22Rv1 (cell line): ENCODE results near the gene FBXO47.
"Not testable (repeated sequence)": the region's sequence is repeated elsewhere in the genome, so short reads cannot be mapped to it uniquely, and the experiment has no call there.

Experiments
- H3K27ac ChIP-seq: fragments of 450-650 bp; 2 replicates; pipeline ENCODE4 v1.5.1; 2017
- CTCF ChIP-seq: fragments of 450-650 bp; IDR thresholded peaks from 2 replicates; pipeline ENCODE4 v1.5.1; 2017; ENCODE audit warnings: mild to moderate bottlenecking
- ZFX ChIP-seq: fragments of 450-650 bp; IDR thresholded peaks from 2 replicates; pipeline ENCODE4 v1.6.1; 2017; ENCODE audit warnings: antibody characterized with exemption, borderline replicate concordance

Gene FBXO47

GRCh38 chr17:38958756-38959155 lies 8.4 kb downstream of the FBXO47 start:
- H3K27ac ChIP-seq: no peak overlapping the region
- TF ChIP-seq CTCF: no peak
- TF ChIP-seq ZFX: no peak

GRCh38 chr17:38958326-38958725 lies 8.9 kb downstream of the FBXO47 start:
- no peak for TF ChIP-seq CTCF
- no peak overlapping the region for H3K27ac ChIP-seq

- not testable (repeated sequence) for H3K27ac ChIP-seq
These were observed 13.4 kb downstream of the FBXO47 start for GRCh38 chr17:38953800-38954199.

- H3K27ac ChIP-seq: no peak overlapping the region
- no peak for TF ChIP-seq ZFX
- no peak for TF ChIP-seq CTCF
These were observed 20.0 kb downstream of the FBXO47 start for GRCh38 chr17:38947189-38947588.

- TF ChIP-seq CTCF (no peak), ZFX (no peak)
- H3K27ac ChIP-seq: no peak overlapping the region
These were observed 23.6 kb downstream of the FBXO47 start for GRCh38 chr17:38943607-38944006.

- TF ChIP-seq CTCF (no peak), ZFX (no peak)
These were observed 24.4 kb downstream of the FBXO47 start for GRCh38 chr17:38942696-38943334.

GRCh38 chr17:38940404-38940803 lies 26.8 kb downstream of the FBXO47 start:
- TF ChIP-seq CTCF (no peak), ZFX (no peak)
- H3K27ac ChIP-seq: no peak overlapping the region

More at GRCh38 chr17:38942696-38943334, 24.4 kb downstream of the FBXO47 start:
- no peak overlapping the region for H3K27ac ChIP-seq

GRCh38 chr17:38939987-38940386 lies 27.2 kb downstream of the FBXO47 start:
- H3K27ac ChIP-seq: no peak overlapping the region
- no peak for TF ChIP-seq ZFX
- no peak for TF ChIP-seq CTCF

- H3K27ac ChIP-seq: not testable (repeated sequence)
These were observed 33.2 kb downstream of the FBXO47 start for GRCh38 chr17:38933962-38934361.

- H3K27ac ChIP-seq: not testable (repeated sequence)
These were observed 36.4 kb downstream of the FBXO47 start for GRCh38 chr17:38930782-38931181.
